Memory B cell (primary cell): Measurements from ENCODE around the gene CMIP.

Source experiments
- ATAC-seq: fragments of 150-1000 bp; cut with Tn5 transposase; 2 replicates; pipeline ENCODE4 v1.10.0; 2021; ENCODE audit warnings: low read depth, mild to moderate bottlenecking, moderate library complexity
- DNase-seq, 2 donors: peaks; one replicate each; pipeline ENCODE4 v3.0.0; 2022; ENCODE audit warnings: low spot score in 2 of 2
- H3K27ac Mint-ChIP-seq: one replicate; pipeline ENCODE4 v1.8.0; 2022; ENCODE audit warnings: mild to moderate bottlenecking, moderate library complexity, mixed read lengths
- H3K27me3 Mint-ChIP-seq: one replicate; pipeline ENCODE4 v1.8.0; 2022; ENCODE audit warnings: mixed read lengths
- H3K36me3 Mint-ChIP-seq: one replicate; pipeline ENCODE4 v1.8.0; 2022; ENCODE audit warnings: mild to moderate bottlenecking, mixed read lengths
- H3K4me1 Mint-ChIP-seq: one replicate; pipeline ENCODE4 v1.8.0; 2022; ENCODE audit warnings: mixed read lengths
- H3K4me3 Mint-ChIP-seq: one replicate; pipeline ENCODE4 v1.8.0; 2022; ENCODE audit warnings: mild to moderate bottlenecking, moderate library complexity, mixed read lengths
- H3K9me3 Mint-ChIP-seq: one replicate; pipeline ENCODE4 v1.8.0; 2022; ENCODE audit warnings: mixed read lengths

CMIP gene

GRCh38 chr16:81502396-81503070, 57.9 kb downstream of the CMIP start:
- ATAC-seq (no peak), DNase-seq (no peak)
- Mint-ChIP-seq H3K27me3 (no peaks in the 10 kb centered on the region), H3K4me1 (peaks cover 43% of the 10 kb centered on the region), H3K36me3 (peaks cover 4% of the 10 kb centered on the region), H3K4me3 (peak overlapping the region; percentile 37), H3K9me3 (no peaks in the 10 kb centered on the region), H3K27ac (peak overlapping the region; percentile 95)

DNA sequence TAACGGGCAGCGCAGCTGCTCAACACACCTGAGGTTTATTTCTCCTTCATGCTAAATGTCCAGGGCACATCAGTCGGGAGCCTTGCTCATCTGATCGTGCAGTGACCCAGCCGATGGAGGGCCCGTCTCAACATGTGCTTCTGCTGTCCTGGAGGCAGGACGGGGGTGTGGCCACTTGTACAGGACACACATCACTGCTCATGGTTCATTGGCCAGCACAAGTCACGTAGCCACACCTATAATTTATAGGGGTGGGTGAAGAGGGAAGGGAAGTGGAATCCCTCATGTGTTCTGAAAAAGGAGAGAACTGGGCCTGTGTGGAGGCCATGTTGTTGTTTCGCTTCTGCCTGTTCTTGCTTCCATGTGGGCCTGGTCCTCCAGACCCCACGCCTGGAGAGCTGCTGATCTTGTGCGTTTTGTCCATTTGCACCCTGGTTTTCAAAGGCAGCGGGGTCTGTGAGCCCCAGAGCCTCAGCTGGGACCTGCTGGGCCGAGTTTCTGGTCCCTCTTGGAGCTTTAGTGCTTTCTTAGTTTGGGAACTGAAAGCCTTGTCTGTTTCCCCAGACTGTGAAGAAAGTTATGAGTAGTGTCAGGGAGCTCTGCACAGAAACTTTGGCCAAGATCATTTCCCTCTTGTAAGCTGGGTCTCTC, 60.5 kb downstream of the CMIP start:
- Mint-ChIP-seq H3K4me3 (peak overlapping the region; percentile 61), H3K4me1 (peaks cover 33% of the 10 kb centered on the region), H3K27ac (peak overlapping the region; percentile 92), H3K27me3 (no peaks in the 10 kb centered on the region), H3K36me3 (no peaks in the 10 kb centered on the region), H3K9me3 (no peaks in the 10 kb centered on the region)
- DNase-seq (no peak), ATAC-seq (peak; percentile 15)

GRCh38 chr16:81509404-81509803, 64.8 kb downstream of the CMIP start:
- Mint-ChIP-seq H3K4me1 (peaks cover 36% of the 10 kb centered on the region), H3K4me3 (no peak overlapping the region), H3K27me3 (no peaks in the 10 kb centered on the region), H3K36me3 (peaks cover 3% of the 10 kb centered on the region), H3K27ac (no peak overlapping the region), H3K9me3 (no peaks in the 10 kb centered on the region)
- DNase-seq (no peak), ATAC-seq (no peak)

DNA sequence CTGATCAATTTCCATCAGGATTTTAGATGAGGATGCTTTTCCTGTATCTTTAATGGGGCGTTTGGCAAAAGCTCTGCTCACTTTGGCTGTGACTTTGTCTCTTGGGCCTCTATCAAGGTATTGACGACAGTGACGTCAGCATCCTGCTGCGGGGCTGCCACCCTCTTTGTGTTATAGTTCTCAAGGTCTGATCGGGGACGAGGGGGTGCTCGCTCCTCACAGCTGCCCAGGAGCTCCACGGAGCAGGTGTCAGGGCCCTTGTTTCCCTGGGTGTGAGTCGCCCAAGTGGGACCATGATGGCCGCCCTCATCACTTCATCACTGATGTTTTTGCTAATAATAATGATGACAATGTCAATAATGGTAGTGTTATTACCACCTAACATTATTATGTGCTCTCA, 65.4 kb downstream of the CMIP start:
- Mint-ChIP-seq H3K4me3 (no peak overlapping the region), H3K36me3 (peaks cover 3% of the 10 kb centered on the region), H3K27me3 (no peaks in the 10 kb centered on the region), H3K27ac (no peak overlapping the region), H3K9me3 (no peaks in the 10 kb centered on the region), H3K4me1 (peaks cover 38% of the 10 kb centered on the region)
- no peak for DNase-seq
- no peak for ATAC-seq

DNA sequence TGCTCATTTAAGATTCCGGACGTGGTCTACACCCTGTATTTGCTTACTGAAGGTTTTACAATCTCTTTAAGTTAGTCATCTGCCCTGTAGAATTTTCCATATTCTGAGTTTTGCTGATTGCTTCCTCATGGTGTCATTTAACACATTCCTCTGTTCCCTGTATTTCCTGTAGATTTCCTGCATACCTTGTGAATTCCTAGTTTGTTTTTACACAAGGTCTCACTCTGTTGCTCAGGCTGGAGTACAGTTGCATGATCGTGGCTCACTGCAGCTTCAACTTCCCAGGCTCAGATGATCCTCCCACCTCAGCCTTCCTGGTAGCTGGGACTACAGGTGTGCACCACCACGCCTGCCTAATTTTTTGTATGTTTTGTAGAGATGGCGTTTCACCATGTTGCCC, 66.8 kb downstream of the CMIP start:
- Mint-ChIP-seq H3K4me1 (peaks cover 38% of the 10 kb centered on the region), H3K27ac (peak overlapping the region; percentile 38)

GRCh38 chr16:81513204-81514040, 68.8 kb downstream of the CMIP start:
- H3K27me3 Mint-ChIP-seq: no peaks in the 10 kb centered on the region
- DNase-seq: no peak
- H3K27ac Mint-ChIP-seq: peak overlapping the region; percentile 45
- ATAC-seq: peak; percentile 23
- H3K4me3 Mint-ChIP-seq: peak overlapping the region; percentile 70
- peaks cover 3% of the 10 kb centered on the region for H3K36me3 Mint-ChIP-seq
- H3K4me1 Mint-ChIP-seq: peaks cover 33% of the 10 kb centered on the region
- H3K9me3 Mint-ChIP-seq: no peaks in the 10 kb centered on the region

More for the DNA sequence above, 66.8 kb downstream of the CMIP start:
- Mint-ChIP-seq H3K27me3 (no peaks in the 10 kb centered on the region), H3K36me3 (peaks cover 3% of the 10 kb centered on the region), H3K4me3 (no peak overlapping the region), H3K9me3 (no peaks in the 10 kb centered on the region)
- DNase-seq (no peak), ATAC-seq (no peak)

GRCh38 chr16:81514041-81514559, 69.5 kb downstream of the CMIP start:
- Mint-ChIP-seq H3K4me1 (peaks cover 32% of the 10 kb centered on the region), H3K4me3 (peak overlapping the region; percentile 70), H3K27me3 (no peaks in the 10 kb centered on the region), H3K9me3 (no peaks in the 10 kb centered on the region), H3K36me3 (peaks cover 3% of the 10 kb centered on the region), H3K27ac (peak overlapping the region; percentile 45)
- ATAC-seq: peak; percentile 98
- peak in 1 of 2 donors; percentile 35 for DNase-seq

GRCh38 chr16:81514568-81515258, 70.1 kb downstream of the CMIP start:
- Mint-ChIP-seq H3K4me1 (peaks cover 34% of the 10 kb centered on the region), H3K27me3 (no peaks in the 10 kb centered on the region), H3K9me3 (no peaks in the 10 kb centered on the region), H3K36me3 (peaks cover 3% of the 10 kb centered on the region), H3K27ac (no peak overlapping the region), H3K4me3 (no peak overlapping the region)
- no peak for DNase-seq
- ATAC-seq: no peak

GRCh38 chr16:81515281-81515680, 70.7 kb downstream of the CMIP start:
- H3K36me3 Mint-ChIP-seq: peaks cover 3% of the 10 kb centered on the region

DNA sequence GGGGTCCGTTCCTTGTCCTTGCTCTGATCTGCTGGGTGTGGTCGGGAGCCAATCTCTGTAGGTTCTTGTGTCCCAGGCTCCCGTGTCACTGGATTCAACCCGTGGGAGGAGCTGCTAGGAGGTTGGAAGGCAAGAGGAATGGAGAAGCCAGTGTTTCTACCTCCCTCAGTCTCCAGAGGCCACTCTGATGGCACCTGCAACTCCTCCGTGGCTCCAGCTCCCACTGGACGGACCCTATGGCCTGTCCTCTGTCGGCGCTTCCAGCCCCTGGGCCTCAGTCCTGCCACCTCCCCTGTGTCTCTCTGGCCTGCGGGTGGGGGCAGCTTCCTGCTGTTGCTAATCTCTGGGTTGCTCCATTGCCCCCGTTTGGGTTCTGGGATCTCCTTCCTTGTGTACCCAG, 71.1 kb downstream of the CMIP start:
- Mint-ChIP-seq H3K4me1 (peaks cover 42% of the 10 kb centered on the region), H3K36me3 (peaks cover 3% of the 10 kb centered on the region), H3K4me3 (no peak overlapping the region), H3K27me3 (no peaks in the 10 kb centered on the region), H3K27ac (peak overlapping the region; percentile 57), H3K9me3 (no peaks in the 10 kb centered on the region)
- DNase-seq: no peak
- ATAC-seq: no peak

More at GRCh38 chr16:81515281-81515680, 70.7 kb downstream of the CMIP start:
- H3K4me3 Mint-ChIP-seq: no peak overlapping the region
- peaks cover 38% of the 10 kb centered on the region for H3K4me1 Mint-ChIP-seq
- no peaks in the 10 kb centered on the region for H3K9me3 Mint-ChIP-seq
- DNase-seq: no peak
- H3K27me3 Mint-ChIP-seq: no peaks in the 10 kb centered on the region
- H3K27ac Mint-ChIP-seq: no peak overlapping the region
- no peak for ATAC-seq

- ATAC-seq (no peak), DNase-seq (no peak)
- Mint-ChIP-seq H3K9me3 (no peaks in the 10 kb centered on the region), H3K27me3 (no peaks in the 10 kb centered on the region), H3K4me3 (no peak overlapping the region), H3K36me3 (no peaks in the 10 kb centered on the region), H3K4me1 (peaks cover 46% of the 10 kb centered on the region), H3K27ac (peak overlapping the region; percentile 57)
These were observed 72.0 kb downstream of the CMIP start for GRCh38 chr16:81516478-81517149.

DNA sequence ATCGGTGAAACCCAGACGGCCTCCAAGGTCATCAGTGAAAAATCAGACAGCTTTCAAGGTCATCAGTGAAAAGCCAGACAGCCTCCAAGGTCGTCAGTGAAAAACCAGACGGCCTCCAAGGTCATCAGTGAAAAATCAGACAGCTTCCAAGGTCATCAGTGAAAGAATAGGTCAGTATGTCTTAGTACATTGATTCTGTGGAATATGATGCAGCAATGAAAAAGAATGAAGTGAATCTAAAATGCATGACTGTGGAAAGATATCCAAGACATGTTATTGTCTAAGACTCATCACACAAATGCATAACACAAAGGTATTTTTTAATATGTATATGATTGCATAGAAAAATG, 72.5 kb downstream of the CMIP start:
- Mint-ChIP-seq H3K27me3 (no peaks in the 10 kb centered on the region), H3K27ac (no peak overlapping the region), H3K4me1 (peaks cover 45% of the 10 kb centered on the region), H3K4me3 (no peak overlapping the region), H3K9me3 (no peaks in the 10 kb centered on the region), H3K36me3 (no peaks in the 10 kb centered on the region)
- DNase-seq (no peak), ATAC-seq (no peak)
